GM13977 (cell line): ENCODE results near the gene TMEM132D.
"Not testable (repeated sequence)": the region's sequence is repeated elsewhere in the genome, so short reads cannot be mapped to it uniquely, and the experiment has no call there.

Experiments used
- DNase-seq: peaks from one replicate; pipeline ENCODE4 v3.0.0; 2012; ENCODE audit warnings: low spot score
- in situ Hi-C: fragments of 300-500 bp; cut with MboI; formaldehyde crosslinking; loops from one replicate; pipeline ENCODE4 v1.12.0; 2022; ENCODE audit warnings: low sequenced_read_pairs, low pct_unique_long_range_greater_than_20kb, mixed read lengths, inconsistent platforms; ENCODE audit not compliant: unreplicated experiment
- TF ChIP-seq, protein P1 (sequence below): IDR thresholded peaks from 2 replicates; pipeline ENCODE4 v1.5.1; 2012; ENCODE audit warnings: mild to moderate bottlenecking, control low read depth; ENCODE audit not compliant: insufficient read depth; ENCODE audit errors: extremely low read depth, missing control alignments

The TMEM132D gene

DNA sequence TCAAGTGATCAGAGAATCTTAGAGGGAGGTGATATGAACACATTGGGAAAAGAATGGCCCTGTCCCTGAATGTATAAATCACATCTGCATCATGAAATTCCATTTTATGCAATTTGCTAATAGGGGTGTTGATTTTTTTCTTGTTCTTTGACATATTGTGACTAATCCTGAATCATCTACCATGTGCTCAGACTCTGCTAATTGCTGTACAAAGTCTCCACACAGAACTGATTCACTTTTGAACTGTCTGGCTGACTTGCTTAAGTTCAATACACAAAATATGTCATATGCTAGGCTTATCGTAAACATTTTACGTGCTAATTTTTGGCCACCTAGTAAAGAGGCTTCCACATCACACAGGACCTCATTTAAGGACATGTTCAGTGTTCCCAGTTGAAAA, 2.6 kb downstream of the TMEM132D start:
- DNase-seq = no peak
- in situ Hi-C loops = loop anchor here (25.0 kb wide), 1 partner anchor 1639 kb away; the partner anchor contains the start of gene TMEM132C
- TF ChIP-seq, protein P1, sequence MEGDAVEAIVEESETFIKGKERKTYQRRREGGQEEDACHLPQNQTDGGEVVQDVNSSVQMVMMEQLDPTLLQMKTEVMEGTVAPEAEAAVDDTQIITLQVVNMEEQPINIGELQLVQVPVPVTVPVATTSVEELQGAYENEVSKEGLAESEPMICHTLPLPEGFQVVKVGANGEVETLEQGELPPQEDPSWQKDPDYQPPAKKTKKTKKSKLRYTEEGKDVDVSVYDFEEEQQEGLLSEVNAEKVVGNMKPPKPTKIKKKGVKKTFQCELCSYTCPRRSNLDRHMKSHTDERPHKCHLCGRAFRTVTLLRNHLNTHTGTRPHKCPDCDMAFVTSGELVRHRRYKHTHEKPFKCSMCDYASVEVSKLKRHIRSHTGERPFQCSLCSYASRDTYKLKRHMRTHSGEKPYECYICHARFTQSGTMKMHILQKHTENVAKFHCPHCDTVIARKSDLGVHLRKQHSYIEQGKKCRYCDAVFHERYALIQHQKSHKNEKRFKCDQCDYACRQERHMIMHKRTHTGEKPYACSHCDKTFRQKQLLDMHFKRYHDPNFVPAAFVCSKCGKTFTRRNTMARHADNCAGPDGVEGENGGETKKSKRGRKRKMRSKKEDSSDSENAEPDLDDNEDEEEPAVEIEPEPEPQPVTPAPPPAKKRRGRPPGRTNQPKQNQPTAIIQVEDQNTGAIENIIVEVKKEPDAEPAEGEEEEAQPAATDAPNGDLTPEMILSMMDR = no peak

DNA sequence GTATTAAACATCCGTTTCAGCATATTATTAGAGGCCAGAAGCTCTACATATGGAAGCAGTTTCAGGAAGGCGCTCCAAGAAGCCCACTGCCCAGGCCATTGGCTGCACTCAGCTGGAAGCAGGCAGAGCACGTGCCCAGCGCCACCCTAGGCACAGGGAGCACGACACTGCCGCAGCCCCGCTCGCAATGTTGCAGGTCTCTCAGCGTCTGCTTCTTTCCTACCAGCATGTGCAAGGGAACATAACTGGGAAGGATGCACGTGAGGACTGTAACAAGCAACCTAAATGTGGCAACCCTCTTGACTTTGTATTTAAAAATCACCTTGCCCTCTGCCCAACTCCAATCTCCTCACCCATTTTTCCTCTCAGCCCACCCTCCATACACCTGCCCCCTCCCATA, 3.5 kb downstream of the TMEM132D start:
- in situ Hi-C loops = loop anchor here (25.0 kb wide), 1 partner anchor 1638 kb away; the partner anchor contains the start of gene TMEM132C
- TF ChIP-seq, protein P1 = no peak
- DNase-seq = no peak

DNA sequence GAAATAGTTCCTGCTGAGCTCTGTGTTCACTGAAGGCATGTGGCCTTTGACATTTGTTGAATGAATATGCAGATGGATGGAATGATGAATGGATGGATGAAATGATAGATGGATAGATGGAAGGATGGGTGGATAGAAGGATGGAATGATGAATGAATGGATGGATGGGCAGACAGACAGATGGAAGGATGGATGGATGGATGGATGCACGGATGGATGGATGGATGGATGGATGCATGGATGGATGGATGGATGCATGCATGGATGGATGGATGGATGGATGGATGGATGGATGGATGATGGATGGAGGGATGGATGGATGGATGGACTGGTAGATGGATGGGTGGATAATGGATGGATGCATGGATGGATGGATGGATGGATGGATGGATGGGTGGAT, 4.8 kb downstream of the TMEM132D start:
- in situ Hi-C loops, DNase-seq: not testable (repeated sequence)

DNA sequence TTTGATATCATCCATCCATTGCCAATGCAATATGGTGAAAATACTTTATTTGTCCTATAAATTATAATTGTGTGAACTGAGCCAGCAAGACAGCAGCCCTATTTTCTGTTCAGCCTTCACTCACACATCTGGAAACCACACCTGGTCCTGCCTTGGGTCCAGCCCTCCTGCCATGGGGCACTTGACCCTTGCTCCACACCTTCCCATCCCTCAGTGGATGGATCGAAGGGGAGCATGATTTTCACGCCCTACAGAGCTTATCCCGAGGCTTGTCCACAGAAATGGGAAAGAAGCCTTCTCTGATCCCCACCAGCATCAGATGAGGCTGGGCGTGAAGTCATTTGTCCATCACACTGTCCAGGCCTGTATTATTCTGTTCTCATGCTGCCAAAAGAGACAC, 10.1 kb downstream of the TMEM132D start:
- DNase-seq = no peak
- in situ Hi-C loops = no loop called here
- TF ChIP-seq, protein P1 = no peak

DNA sequence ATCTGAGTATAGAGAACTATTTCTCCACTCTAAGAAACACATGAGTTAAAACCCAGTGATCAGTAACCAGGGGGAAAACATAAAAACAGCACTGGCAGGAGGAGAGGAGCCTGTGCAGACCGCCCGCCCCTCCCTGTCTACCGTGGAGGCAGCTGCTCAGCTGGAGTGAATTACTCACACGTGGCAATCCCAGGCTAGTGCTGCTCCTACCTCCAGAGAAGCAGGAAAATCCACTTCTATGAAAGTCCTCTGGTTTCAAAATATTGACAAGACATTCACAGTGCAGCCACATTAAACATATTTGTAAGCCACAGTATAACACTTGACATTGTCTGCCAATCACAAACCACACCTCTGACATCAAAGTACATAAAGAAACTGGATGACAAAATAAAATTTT, 16.7 kb downstream of the TMEM132D start:
- TF ChIP-seq, protein P1 = no peak
- no peak for DNase-seq
- in situ Hi-C loops = no loop called here

DNA sequence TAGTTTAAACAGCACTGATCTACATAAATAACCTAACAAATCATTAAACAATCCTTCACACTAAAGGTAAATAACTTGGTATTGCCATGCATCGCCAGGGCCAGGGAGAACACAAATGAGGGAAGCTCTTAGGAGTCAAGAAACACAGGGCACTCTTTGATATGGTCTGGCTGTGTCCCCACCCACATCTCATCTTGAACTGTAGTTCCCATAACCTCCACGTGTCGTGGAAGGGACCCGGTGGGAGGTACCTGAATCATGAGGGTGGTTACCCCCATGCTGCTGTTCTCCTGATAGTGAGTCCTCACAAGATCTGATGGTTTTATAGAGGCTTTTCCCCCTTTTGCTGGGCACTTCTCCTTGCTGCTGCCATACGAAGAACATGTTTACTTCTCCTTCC, 17.3 kb downstream of the TMEM132D start:
- no peak for DNase-seq
- in situ Hi-C loops = no loop called here
- TF ChIP-seq, protein P1 = no peak

DNA sequence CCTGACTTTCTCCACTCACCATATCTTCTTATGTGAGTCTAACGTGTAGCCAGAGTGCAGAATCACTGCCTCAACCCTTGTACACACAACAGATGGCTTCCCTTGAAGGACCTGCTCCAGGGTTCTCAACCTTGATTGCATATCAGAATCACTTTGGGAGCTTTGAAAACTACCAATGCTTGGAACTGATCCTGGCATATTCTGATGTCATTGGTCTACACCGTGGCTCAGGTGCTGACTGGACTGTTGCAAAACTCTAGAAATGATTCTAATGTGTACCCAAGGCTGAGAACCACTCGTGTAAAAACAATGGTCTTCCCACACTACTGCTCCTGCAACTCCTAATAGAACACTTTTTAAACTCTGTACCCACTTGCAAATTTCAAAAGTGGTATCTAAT, 18.5 kb downstream of the TMEM132D start:
- no peak for DNase-seq
- in situ Hi-C loops = no loop called here
- TF ChIP-seq, protein P1 = no peak
